Calu3 (cell line): ENCODE measurements around the gene GNGT1. TPM values are rescaled to one million over a fixed set of nuclear protein-coding genes. Genes with fewer than 3 reads are reported as not detected.

ENCODE experiments used
- BruUV-seq: library from RNA; stranded (reverse); fragments of 400-500 nt; replicated peaks from 2 replicates; lab custom pipeline; 2021; lab: Mats Ljungman, UMichigan
- CTCF ChIA-PET: fragments of 300-600 bp; sonication (Branson Sonifier 250); formaldehyde crosslinking; loops from one replicate; lab custom pipeline; 2022; ENCODE audit warnings: antibody characterized with exemption; lab: Charles Lee
- DNase-seq: peaks from one replicate; pipeline ENCODE4 v3.0.0; 2022
- H3K27ac Mint-ChIP-seq: one replicate; pipeline ENCODE4 v1.8.0; 2022; ENCODE audit warnings: mixed read lengths; ENCODE audit not compliant: unreplicated experiment
- H3K27me3 Mint-ChIP-seq: one replicate; pipeline ENCODE4 v1.8.0; 2022; ENCODE audit warnings: mixed read lengths; ENCODE audit not compliant: unreplicated experiment
- H3K36me3 Mint-ChIP-seq: one replicate; pipeline ENCODE4 v1.8.0; 2022; ENCODE audit warnings: mild to moderate bottlenecking, moderate library complexity, mixed read lengths; ENCODE audit not compliant: insufficient read depth, unreplicated experiment
- H3K4me1 Mint-ChIP-seq: one replicate; pipeline ENCODE4 v1.8.0; 2022; ENCODE audit warnings: mild to moderate bottlenecking, low read depth, mixed read lengths; ENCODE audit not compliant: unreplicated experiment
- H3K4me3 Mint-ChIP-seq: one replicate; pipeline ENCODE4 v1.8.0; 2022; ENCODE audit warnings: mild to moderate bottlenecking, low read depth, moderate library complexity, mixed read lengths; ENCODE audit not compliant: unreplicated experiment
- H3K9me3 Mint-ChIP-seq: one replicate; pipeline ENCODE4 v1.8.0; 2022; ENCODE audit warnings: low read depth, mixed read lengths; ENCODE audit not compliant: unreplicated experiment
- CTCF ChIP-seq: fragments of 200-600 bp; IDR thresholded peaks from one replicate; pipeline ENCODE4 v1.8.0; 2022; ENCODE audit warnings: antibody characterized with exemption; ENCODE audit not compliant: unreplicated experiment
- intact Hi-C: fragments of 100-400 bp; cut with micrococcal nuclease; formaldehyde crosslinking; loops from one replicate; pipeline ENCODE4 v1.10.0; 2022; ENCODE audit not compliant: unreplicated experiment
- total RNA-seq: library from RNA; stranded (reverse); gene quantifications from 2 replicates; pipeline ENCODE4 v1.2.3, GENCODE V29; 2022

GNGT1 gene
- total RNA-seq, 1 experiment from 2014 or later, result not detected

- Mint-ChIP-seq H3K27ac (peak overlapping the region; percentile 59), H3K27me3 (no peaks in the 10 kb centered on the region)
These were observed 14.8 kb downstream of the GNGT1 start for GRCh38 chr7:93921186-93921585.

GRCh38 chr7:93921607-93922566, 15.5 kb downstream of the GNGT1 start, which contains the start of gene GNG11:
Gene GNG11, plus strand, starts transcription at chr7:93921735. Its CDS starts 403 bp downstream, at chr7:93922138.
- peaks cover under 1% of the 10 kb centered on the region for H3K4me1 Mint-ChIP-seq
- H3K4me3 Mint-ChIP-seq, result peak within 1 kb of the TSS; percentile 75
- peaks cover 15% of the 10 kb centered on the region for H3K36me3 Mint-ChIP-seq
- TF ChIP-seq CTCF, result no peak
- CTCF ChIA-PET, result interaction anchor here (0.7 kb wide), 1 partner anchor 409 kb away, joined by 3 read pairs; no protein-coding TSS in a partner anchor
- peak within 1 kb of the TSS; percentile 59 for H3K27ac Mint-ChIP-seq
- H3K9me3 Mint-ChIP-seq, result no peaks in the 10 kb centered on the region
- BruUV-seq, result TSS peak; percentile 63
- intact Hi-C loops, result no loop called here
- no peaks in the 10 kb centered on the region for H3K27me3 Mint-ChIP-seq
- DNase-seq, result peak; percentile 51

More at GRCh38 chr7:93921186-93921585, 14.8 kb downstream of the GNGT1 start:
- DNase-seq, result no peak
- Mint-ChIP-seq H3K4me1 (peaks cover 8% of the 10 kb centered on the region), H3K4me3 (peak overlapping the region; percentile 75), H3K36me3 (peaks cover 20% of the 10 kb centered on the region), H3K9me3 (no peaks in the 10 kb centered on the region)
- no peak for TF ChIP-seq CTCF
- intact Hi-C loops, result no loop called here
- CTCF ChIA-PET, result interaction anchor here (0.6 kb wide), 1 partner anchor 78 kb away, joined by 4 read pairs; no protein-coding TSS in a partner anchor
- BruUV-seq, result no TSS peak

- no peaks in the 10 kb centered on the region for H3K9me3 Mint-ChIP-seq
- H3K27ac Mint-ChIP-seq, result no peak overlapping the region
- H3K4me3 Mint-ChIP-seq, result peak overlapping the region; percentile 75
- H3K4me1 Mint-ChIP-seq, result no peaks in the 10 kb centered on the region
- peaks cover 15% of the 10 kb centered on the region for H3K36me3 Mint-ChIP-seq
- no peaks in the 10 kb centered on the region for H3K27me3 Mint-ChIP-seq
- BruUV-seq, result no TSS peak
- intact Hi-C loops, result no loop called here
- no peak for DNase-seq
- CTCF ChIA-PET, result no interaction called here
- no peak for TF ChIP-seq CTCF
These were observed 16.9 kb downstream of the GNGT1 start for GRCh38 chr7:93923296-93923695.

GRCh38 chr7:93923942-93924341, 17.6 kb downstream of the GNGT1 start:
- no peaks in the 10 kb centered on the region for H3K27me3 Mint-ChIP-seq
- H3K4me1 Mint-ChIP-seq, result no peaks in the 10 kb centered on the region
- peak overlapping the region; percentile 75 for H3K4me3 Mint-ChIP-seq
- CTCF ChIA-PET, result no interaction called here
- intact Hi-C loops, result no loop called here
- H3K36me3 Mint-ChIP-seq, result peaks cover 15% of the 10 kb centered on the region
- H3K27ac Mint-ChIP-seq, result no peak overlapping the region
- no peak for TF ChIP-seq CTCF
- DNase-seq, result no peak
- BruUV-seq, result no TSS peak
- no peaks in the 10 kb centered on the region for H3K9me3 Mint-ChIP-seq
